GM18861 (cell line): Measurements from ENCODE around the gene CPNE4.

ENCODE experiments used
- ATAC-seq: cut with Tn5 transposase; IDR thresholded peaks from one replicate; pipeline ENCODE4 v1.9.1; 2021; ENCODE audit not compliant: unreplicated experiment

Gene CPNE4

DNA sequence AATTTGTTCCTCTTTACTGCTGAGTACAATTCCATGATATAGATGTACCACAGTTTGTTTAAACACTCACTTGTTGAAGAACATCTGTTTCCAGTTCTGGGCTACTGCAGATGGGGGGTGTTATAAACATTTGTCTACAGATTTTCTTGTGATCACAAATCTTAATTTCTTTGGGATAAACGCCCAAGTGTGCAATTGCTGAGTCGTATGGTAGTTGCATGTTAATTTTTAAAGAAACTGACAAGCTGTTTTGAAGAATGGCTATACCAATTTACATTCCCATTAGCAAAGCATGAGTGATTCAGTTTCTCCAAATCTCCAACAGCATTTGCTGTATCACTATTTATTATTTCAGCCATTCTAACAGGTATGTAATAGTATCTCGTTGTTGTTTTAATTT is 290.0 kb downstream of the CPNE4 start:
- no peak for ATAC-seq

- no peak for ATAC-seq
Measured at GRCh38 chr3:131743126-131743525, 291.7 kb downstream of the CPNE4 start.

DNA sequence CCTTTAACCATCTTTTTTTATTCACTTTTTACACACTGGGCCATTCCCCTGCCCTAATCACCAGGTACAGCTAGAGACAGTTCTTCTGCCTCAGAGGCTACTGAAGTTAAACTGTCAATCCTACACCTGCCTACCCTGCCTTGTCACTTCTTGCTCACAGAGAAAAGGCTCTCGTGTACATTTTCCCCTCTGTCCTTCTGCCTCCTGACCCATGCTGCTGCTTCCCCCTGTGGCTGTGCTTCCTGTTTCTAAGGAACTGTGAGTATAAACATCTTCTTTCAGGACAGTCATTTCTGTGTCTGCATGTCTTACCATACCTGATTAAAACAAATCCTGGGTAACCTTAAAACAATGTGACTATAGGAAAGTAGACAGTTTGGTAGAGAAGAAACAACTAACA is 295.6 kb downstream of the CPNE4 start:
- ATAC-seq, result no peak

DNA sequence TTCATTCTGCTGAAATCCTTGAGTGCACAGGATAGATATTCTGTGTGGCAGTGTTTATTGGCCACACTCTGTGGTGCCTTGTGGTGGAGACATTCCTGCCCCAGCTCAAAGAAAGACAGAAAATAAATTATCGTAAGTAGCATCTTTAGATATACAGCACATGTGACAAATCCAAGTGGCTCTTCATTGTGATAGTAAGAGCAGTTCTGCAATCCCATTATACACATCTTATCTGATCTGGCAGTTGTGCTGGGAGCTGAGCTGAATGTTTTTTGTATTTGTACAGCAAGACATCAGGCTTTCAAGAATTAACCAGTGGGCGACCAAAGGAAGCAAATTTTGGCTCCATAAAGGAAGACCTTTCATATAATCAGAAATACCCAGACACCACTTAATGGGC is 296.7 kb downstream of the CPNE4 start:
- no peak for ATAC-seq

- ATAC-seq, result no peak
Measured at GRCh38 chr3:131735544-131735943, 299.3 kb downstream of the CPNE4 start.

DNA sequence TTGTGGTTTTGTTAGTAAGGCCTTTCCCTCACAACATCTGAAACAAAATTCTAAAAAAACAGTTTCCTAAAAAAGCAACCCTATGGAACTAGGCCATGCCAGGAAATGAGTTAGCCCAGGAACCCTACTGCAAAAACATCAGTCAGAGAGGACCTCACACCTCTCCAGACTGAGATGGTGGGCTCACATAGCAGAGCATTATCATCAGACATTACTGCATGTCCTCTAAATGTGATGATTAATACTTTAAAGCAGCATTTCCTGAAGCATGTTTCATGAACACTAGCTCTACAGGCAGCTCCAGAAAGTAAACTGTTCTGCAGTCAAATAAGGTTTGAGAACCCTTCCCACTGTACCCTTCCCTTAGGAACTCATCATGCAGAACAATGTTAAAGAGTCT is 299.7 kb downstream of the CPNE4 start:
- no peak for ATAC-seq

- ATAC-seq, result no peak
Measured at GRCh38 chr3:131733086-131733841, 301.6 kb downstream of the CPNE4 start.

- no peak for ATAC-seq
Measured at GRCh38 chr3:131731709-131732108, 303.1 kb downstream of the CPNE4 start.

DNA sequence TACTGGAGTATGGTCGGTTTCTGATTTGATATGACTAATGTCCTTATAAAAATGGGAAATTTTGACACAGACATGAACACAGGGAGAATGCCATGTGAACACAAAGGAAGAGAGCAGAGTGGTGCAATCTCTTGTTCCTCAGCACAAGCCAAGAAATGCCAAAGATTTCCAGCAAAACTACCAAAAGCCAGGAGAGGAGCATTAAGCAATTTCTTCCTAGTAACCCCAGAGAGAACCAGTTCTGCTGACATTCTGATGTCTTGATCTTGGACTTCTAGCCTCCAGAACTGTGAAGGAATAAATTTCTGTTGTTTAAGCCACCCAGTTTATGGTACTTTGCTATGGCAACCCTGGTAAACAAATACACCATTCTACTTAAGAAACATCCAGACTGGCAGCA is 304.2 kb downstream of the CPNE4 start:
- ATAC-seq, result no peak

- ATAC-seq, result no peak
Measured at GRCh38 chr3:131729643-131730017, 305.2 kb downstream of the CPNE4 start.

DNA sequence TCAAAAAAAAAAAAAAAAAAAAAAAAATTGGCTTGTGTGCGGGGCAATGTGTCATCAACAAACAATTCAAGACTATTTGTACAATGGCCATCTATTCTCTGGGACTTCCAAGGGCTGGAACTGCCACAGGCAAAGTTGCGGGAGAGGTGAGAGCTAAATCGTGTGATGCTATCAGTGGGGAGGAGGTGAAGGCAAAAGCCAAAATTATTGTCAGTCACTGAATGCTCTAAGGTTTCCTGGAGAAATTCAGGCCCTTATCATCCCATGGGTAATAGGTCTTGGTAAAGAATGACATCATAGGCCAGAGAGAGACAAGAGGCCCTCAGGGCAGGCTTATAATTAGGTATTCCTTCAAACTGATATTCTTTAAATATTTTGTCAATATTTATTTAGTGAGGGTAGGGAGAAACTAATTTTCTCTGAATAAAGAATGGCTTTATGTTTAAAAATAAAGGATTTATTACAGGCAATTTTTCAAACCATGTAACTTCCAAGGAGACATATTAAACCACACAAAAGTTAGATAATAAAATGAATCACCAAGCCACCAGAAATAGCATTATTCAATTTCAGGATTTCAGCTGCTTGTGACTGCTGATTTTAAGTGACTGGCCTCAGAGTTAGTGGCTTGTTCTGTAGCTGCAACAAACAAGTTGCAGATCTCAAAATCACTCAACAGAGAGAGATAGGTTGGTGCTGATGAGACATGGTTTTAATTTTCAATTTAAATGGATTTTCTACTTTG is 305.7 kb downstream of the CPNE4 start:
- no peak for ATAC-seq

- no peak for ATAC-seq
Measured at GRCh38 chr3:131725414-131725813, 309.4 kb downstream of the CPNE4 start.

DNA sequence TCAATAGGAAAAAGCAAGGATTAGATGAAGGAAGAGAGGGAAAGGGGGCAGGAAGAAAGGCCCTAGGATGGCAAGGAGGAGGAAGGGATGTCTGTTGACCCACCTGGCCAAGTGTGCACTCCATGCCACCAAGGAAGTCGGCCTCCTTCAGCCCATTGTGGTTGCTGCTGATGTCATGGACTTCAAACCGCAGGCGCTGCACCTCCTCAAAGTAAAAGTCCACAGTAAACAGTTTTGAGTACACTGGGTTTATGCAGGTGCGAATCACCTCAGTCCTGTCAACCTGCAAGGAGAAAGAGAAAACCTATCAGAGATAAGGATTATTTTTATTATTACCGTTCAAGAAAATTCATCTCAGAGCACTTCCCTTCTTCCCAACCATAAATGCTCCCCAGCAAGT is 311.5 kb downstream of the CPNE4 start:
- no peak for ATAC-seq

- no peak for ATAC-seq
Measured at GRCh38 chr3:131717493-131717892, 317.3 kb downstream of the CPNE4 start.

- ATAC-seq, result no peak
Measured at GRCh38 chr3:131716943-131717342, 317.9 kb downstream of the CPNE4 start.

DNA sequence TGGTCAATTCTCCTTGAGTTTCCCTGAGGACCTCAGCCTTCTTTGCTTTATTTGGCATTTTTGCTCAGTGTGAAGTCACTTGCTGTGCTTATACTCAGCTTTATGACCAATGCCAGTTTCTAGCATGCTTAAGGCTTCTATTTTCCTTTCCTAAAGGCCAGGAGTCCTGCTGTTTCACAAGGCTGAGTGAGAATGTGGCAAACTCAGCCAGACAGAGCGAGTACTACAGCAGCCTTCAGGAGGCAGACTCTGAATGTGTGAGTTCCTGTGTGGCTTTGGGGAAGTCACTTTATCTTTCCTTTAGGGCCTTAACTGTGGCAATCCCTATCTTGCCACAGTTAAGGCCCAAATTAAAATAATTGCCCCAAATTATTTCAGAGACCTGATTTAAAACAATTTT is 318.8 kb downstream of the CPNE4 start:
- ATAC-seq, result no peak

- peak; percentile 79 for ATAC-seq
Measured at GRCh38 chr3:131714585-131715220, 320.1 kb downstream of the CPNE4 start.

DNA sequence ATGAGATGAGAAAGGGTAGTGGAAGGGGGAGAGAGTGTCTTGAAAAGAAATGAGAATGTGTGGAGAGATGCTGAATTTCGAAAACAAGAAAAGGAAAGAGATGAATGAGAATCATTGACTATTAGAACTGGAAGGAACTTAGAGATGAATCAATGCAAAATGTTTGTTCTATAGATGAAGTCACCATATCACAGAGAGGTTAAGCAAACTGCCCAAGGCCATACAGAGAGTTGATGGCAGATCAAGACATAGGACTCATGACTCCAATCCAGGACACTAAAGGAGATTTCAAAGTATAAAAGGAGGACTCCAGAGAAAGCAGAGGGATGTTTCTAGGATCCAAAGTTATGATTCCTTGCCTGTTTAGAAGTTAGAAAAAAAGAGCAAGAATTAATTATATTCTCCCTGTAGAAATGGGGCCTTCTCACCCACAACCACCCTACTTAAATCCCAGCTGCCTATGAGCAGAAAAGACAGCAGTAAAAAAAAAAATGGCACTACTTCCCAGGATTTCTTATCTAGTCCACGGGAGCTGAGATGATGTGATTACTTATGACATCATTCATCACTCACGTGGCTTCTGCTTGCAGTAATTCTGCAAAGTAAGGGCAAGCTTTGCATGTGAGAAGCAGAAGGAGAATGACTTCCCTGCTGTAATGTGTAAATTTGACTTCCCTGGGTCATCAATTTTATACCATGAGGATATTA is 321.2 kb downstream of the CPNE4 start:
- no peak for ATAC-seq

DNA sequence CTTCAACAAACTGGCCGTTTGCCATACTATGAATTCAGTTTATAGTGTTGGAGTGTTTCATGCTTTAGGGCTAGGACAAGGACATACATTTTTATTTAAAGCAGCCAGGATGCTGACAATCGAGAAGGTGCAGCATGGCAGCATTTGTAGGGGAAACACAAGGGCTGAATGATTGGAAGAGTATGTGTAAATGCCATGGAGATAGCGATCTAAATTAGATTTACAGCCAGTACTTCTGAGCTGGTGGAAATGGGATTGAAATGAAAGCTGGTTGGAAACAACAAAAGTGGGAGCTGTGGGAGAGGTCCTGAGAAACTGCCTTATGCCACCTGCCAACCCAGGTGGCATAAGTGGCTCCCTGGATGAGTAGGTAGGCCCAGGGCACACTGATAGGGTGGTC is 322.2 kb downstream of the CPNE4 start:
- ATAC-seq, result no peak

- ATAC-seq, result peak; percentile 34
Measured at GRCh38 chr3:131711114-131711768, 323.6 kb downstream of the CPNE4 start.

GRCh38 chr3:131708241-131708640 is 326.6 kb downstream of the CPNE4 start:
- no peak for ATAC-seq
